ENCODE data around the gene RAET1L.
"Not testable (repeated sequence)": the region's sequence is repeated elsewhere in the genome, so short reads cannot be mapped to it uniquely, and the experiment has no call there.

RAET1L gene

GRCh38 chr6:149990661-149991471, 34.5 kb downstream of the RAET1L start:
- no peak for DNase-seq

- DNase-seq, result no peak
These were observed 35.1 kb downstream of the RAET1L start for GRCh38 chr6:149990212-149990660.

DNA sequence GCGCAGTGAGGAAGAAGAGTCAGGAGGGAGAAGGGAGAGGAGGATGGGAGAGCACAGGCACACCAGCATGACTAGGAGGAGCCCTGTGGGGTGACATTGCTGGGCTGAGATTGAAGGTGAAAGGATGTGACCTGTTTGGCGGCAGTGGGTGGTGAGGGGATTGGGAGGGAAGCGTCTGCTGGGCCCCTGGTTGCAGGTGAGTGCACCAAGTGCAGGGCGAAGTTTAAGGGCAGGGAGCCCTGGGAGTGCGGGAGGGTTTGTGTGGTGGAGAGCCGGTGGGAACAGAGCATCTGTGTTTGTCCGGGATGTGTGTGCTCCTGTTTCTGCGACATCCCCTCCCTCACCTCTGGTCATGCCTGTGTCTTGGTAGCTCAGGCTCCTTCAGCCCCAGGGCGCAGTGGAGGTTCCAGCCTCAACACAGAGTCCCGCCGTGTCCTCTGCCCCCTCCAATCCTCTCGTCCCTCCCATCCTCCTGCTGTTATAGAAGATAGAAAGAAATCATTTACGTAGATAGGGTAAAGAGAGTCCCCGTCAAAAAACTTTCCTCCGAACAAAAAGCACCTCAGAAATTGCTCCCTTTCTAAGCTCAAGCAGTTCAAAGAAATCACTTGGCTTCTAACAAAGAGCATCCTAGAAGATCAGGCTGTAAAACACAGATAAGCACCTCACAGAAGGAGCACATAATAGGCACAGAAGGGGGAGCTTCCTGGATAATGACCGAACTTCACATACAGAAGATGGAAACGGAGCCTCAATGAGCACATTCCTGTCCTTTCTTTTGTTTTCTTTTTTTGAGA, 36.6 kb downstream of the RAET1L start:
- no peak for DNase-seq

DNA sequence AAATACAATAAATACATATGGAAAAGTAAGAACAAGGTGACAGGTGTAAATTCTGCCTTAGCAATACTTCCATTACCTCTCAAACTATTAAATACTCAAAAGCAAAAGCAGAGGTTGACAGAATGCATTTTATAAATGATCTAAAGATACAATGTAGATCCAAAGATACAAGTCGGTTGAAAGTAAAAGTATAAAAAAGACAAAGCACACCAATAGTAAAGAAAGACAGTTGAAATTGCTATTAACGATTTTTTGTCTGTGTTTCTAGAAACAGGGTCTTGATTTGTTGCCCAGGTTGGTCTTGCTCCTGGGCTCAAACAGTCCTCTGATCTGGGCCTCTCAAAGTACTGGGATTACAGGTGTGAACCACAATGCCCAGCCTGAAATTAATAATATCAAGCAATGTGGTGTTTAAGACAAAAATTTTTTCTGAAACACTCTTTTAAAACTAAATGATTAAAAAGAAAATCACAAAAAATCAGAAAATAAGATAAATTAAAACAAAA, 37.7 kb downstream of the RAET1L start:
- DNase-seq, result no peak

GRCh38 chr6:149985481-149985937, 39.8 kb downstream of the RAET1L start:
- no peak for DNase-seq

GRCh38 chr6:149984773-149985172, 40.6 kb downstream of the RAET1L start:
- no peak for DNase-seq

- no peak for DNase-seq
These were observed 42.2 kb downstream of the RAET1L start for GRCh38 chr6:149983145-149983544.

DNA sequence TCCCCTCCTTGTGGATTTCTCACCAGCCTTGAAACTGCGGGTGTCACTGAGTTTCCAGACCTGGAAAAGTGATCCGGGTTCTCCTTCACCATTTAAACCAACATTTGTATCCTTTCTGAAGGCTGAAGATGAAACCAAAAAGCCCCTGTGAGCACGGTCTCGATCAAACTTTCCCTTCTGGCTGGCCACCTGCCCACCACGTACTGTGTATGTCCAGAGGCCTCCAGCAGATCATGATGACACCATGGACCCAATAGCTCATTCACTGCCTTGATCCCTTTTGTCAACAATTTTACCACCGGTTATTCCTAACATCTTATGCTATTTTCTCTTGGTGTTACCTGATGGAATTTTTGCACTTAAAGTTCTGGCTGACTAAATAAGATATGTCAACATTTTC, 46.0 kb downstream of the RAET1L start:
- DNase-seq, result no peak

GRCh38 chr6:149978610-149979009, 46.7 kb downstream of the RAET1L start:
- DNase-seq, result no peak

DNA sequence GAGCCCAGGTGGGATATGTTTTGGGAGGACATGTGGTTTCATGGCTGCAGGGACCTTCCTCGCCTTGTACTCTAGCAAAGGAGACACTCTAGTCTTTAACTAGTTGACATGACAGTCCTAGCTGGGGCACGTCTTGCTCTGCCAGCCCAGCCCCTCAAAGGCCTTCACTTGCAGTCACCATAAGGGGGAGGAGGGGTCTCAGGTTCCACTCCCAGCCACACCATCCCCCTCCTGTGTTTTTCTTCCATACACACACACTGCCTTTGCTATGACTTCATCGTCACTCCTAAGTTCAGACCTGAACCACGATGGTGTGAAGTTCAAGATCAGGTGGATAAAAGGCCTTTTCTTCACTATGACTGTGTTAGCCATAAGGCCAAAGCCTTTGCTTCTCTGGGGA, 48.1 kb downstream of the RAET1L start:
- no peak for DNase-seq

- no peak for DNase-seq
These were observed 49.9 kb downstream of the RAET1L start for GRCh38 chr6:149975400-149975799.

DNA sequence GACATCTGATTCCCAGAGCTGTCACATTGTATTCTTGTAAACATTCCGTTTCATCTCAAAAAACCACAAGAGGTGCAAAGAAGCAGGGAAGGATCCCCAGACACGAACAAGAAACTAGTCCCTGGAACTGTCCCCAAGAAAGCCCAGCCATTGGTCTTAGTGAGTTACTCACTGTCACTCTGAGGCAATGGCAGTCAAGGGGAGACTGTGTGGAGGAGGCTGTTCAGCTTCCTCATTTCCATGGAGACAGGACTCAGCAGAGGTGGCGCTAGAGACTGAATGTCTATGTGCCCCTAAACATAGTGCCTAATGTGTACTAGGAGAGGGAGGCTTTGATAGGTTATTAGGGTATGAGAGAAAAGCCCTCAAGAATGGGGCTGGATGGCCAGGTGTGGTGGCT, 50.5 kb downstream of the RAET1L start:
- no peak for DNase-seq

DNA sequence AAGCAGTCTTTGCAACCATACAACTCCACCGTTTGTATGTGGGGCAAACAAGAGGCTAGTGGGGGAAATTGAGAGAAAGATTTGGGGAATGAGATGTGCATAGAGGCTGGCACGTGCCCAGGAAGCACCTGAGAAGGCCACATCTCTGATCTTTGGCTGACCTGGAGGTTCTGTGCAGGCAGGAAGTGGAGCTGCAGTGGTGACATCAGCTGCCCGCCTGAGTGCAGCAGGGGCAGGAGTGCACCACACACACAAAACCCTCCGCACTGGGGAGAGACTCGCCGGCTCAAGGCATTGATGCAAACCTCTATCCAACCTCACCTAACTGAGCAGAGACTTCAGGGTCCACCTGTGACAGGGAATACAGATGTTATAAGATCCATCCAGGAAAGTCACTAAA, 50.9 kb downstream of the RAET1L start:
- DNase-seq, result not testable (repeated sequence)

DNA sequence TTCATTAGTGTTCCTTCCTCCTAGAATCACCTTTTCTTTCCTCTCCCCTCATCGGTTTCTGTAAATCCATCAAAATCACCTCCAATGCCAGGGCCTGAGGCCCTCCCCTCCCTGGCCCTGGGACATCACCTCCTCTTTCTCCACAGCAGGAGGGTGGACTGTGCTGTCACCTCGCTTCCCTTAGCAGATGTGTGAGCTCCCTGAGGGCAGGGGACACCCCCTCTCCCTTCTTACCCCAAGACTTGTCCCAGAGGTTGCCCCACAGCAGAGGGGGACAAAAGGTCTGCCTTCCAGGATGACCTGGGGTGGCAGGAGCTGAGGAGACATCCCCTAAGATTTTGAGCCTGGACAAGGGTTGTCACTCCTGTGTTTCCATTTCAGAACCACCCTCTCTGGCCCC, 55.7 kb downstream of the RAET1L start:
- no peak for DNase-seq

DNA sequence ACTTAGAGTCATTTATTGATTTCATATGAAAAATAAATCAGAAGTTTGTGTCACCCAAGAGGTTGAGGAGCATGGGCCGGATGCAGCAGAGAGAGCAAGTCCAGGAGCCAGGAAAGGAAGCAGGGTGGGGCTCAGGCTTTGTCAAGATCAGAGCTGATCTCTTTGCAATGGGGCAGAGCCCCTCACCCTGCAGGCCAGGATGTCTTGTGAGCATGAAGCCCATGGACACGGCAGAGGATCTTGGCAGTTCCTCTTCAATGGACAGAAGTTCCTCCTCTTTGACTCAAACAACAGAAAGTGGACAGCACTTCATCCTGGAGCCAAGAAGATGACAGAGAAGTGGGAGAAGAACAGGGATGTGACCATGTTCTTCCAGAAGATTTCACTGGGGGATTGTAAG, 56.4 kb downstream of the RAET1L start:
- not testable (repeated sequence) for DNase-seq
